ENCODE data around the gene RBFOX2. TPM values are rescaled to one million over a fixed set of nuclear protein-coding genes. Genes with fewer than 3 reads are reported as not detected.
"Not testable (repeated sequence)": the region's sequence is repeated elsewhere in the genome, so short reads cannot be mapped to it uniquely, and the experiment has no call there.

RBFOX2 gene
- total RNA-seq, 4 donors from 2014 or later = 50.2 to 75.6 (median 71.4) TPM

DNA sequence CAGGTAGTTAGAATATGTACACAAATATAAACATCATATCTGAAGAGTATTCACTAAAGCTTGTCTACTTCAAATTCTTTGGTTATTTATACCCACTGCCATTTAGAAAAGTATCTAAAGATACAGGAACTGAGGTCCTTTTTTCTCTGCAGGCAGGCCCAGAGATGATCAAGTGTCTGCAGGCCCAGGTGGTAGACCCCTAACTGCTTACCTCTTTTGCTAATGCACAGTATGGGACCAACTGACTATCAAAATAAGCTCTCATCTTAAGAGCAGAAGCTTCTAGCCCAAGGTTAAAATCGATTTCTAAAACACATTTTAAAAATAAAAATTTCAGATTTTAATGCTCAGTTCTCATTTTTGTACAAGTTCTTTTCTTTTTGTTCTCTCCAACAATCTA lies 229.5 kb downstream of the RBFOX2 start:
- no peaks in the 10 kb centered on the region for H3K4me1 ChIP-seq
- H3K36me3 ChIP-seq = peaks cover 0 to 4% (median 4%) of the 10 kb centered on the region in 3 donors
- no peak overlapping the region for H3K27ac ChIP-seq
- H3K27me3 ChIP-seq = no peaks in the 10 kb centered on the region
- no peak for TF ChIP-seq EP300 (IDR thresholded peaks at IDR 0.05)
- no peak for TF ChIP-seq CTCF (IDR thresholded peaks at IDR 0.05)
- TF ChIP-seq POLR2A (IDR thresholded peaks at IDR 0.05) = no peak
- DNase-seq (ENCODE audit: low spot score in 2 of 2) = no peak
- peaks cover 0 to 3% (median 0%) of the 10 kb centered on the region in 4 donors for H3K9me3 ChIP-seq
- 90 to 91% methylated on average over 1 of the region's 1 CpG for WGBS, 2 donors
- no peak overlapping the region for H3K4me3 ChIP-seq

- TF ChIP-seq POLR2A (IDR thresholded peaks at IDR 0.05) (no peak), CTCF (IDR thresholded peaks at IDR 0.05) (no peak), EP300 (IDR thresholded peaks at IDR 0.05) (no peak)
- no peaks in the 10 kb centered on the region for H3K27me3 ChIP-seq
- H3K27ac ChIP-seq = no peak overlapping the region
- no peak for DNase-seq (ENCODE audit: low spot score in 2 of 2)
- no peak overlapping the region for H3K4me3 ChIP-seq
- peaks cover 0 to 4% (median 0%) of the 10 kb centered on the region in 3 donors for H3K36me3 ChIP-seq
- no peaks in the 10 kb centered on the region for H3K4me1 ChIP-seq
- WGBS, 2 donors = 89 to 91% methylated on average over 4 of the region's 4 CpGs
- no peaks in the 10 kb centered on the region for H3K9me3 ChIP-seq
Measured at GRCh38 chr22:35797411-35797810, 231.2 kb downstream of the RBFOX2 start.

GRCh38 chr22:35795476-35795875 lies 233.1 kb downstream of the RBFOX2 start:
- no peaks in the 10 kb centered on the region for H3K4me1 ChIP-seq
- 79 to 91% methylated on average over 1 of the region's 1 CpG for WGBS, 2 donors
- no peak for TF ChIP-seq EP300 (IDR thresholded peaks at IDR 0.05)
- TF ChIP-seq CTCF (IDR thresholded peaks at IDR 0.05) = no peak
- no peak for TF ChIP-seq POLR2A (IDR thresholded peaks at IDR 0.05)
- H3K27ac ChIP-seq = no peak overlapping the region
- no peak for DNase-seq (ENCODE audit: low spot score in 2 of 2)
- peaks cover 0 to 5% (median 4%) of the 10 kb centered on the region in 3 donors for H3K36me3 ChIP-seq
- H3K9me3 ChIP-seq = no peaks in the 10 kb centered on the region
- H3K4me3 ChIP-seq = no peak overlapping the region
- H3K27me3 ChIP-seq = no peaks in the 10 kb centered on the region

GRCh38 chr22:35792506-35792905 lies 236.1 kb downstream of the RBFOX2 start:
- H3K27me3 ChIP-seq = no peaks in the 10 kb centered on the region
- H3K9me3 ChIP-seq = no peaks in the 10 kb centered on the region
- no peak for DNase-seq (ENCODE audit: low spot score in 2 of 2)
- H3K27ac ChIP-seq = no peak overlapping the region
- no peak for TF ChIP-seq CTCF (IDR thresholded peaks at IDR 0.05)
- TF ChIP-seq EP300 (IDR thresholded peaks at IDR 0.05) = no peak
- no peak for TF ChIP-seq POLR2A (IDR thresholded peaks at IDR 0.05)
- H3K4me1 ChIP-seq = no peaks in the 10 kb centered on the region
- H3K4me3 ChIP-seq = no peak overlapping the region
- 86 to 88% methylated on average over 4 of the region's 4 CpGs for WGBS, 2 donors
- H3K36me3 ChIP-seq = peaks cover 0 to 5% (median 1%) of the 10 kb centered on the region in 3 donors

DNA sequence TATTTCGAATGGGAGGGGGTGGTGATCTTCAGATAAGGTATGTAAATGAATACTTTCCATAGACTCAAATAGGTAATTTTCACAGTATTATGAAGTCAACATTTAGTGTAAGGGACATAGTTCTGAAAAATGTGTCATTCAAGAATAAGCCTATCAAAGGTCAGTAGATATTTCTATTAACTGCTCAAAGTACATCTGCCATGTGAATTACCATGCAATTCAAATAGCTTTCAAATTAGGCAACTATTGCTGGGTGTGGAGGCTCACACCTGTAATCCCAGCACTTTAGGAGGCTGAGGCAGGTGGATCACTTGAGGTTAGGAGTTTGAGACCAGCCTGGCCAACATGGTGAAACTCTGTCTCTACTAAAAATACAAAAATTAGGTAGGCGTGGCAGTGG lies 236.8 kb downstream of the RBFOX2 start:
- H3K4me1 ChIP-seq; H3K27me3 ChIP-seq; H3K9me3 ChIP-seq; H3K4me3 ChIP-seq; H3K27ac ChIP-seq; DNase-seq (ENCODE audit: low spot score in 2 of 2); H3K36me3 ChIP-seq: not testable (repeated sequence)
- 92 to 98% methylated on average over 2 of the region's 2 CpGs for WGBS, 2 donors

All from tibial nerve (tissue), 4 donors.